Measurements from ENCODE around the gene GNG2. TPM values are rescaled to one million over a fixed set of nuclear protein-coding genes. Genes with fewer than 3 reads are reported as not detected.

The GNG2 gene
- total and polyA plus RNA-seq, 9 of the 15 experiments (the other 6 are each of a cell fraction or from before 2014, with no cell fraction given) = 0.18 TPM; not detected in 8

- TF ChIP-seq HMGXB4 (CRISPR knock-in tag; IDR thresholded peaks at IDR 0.05) (no peak), KDM4B (IDR thresholded peaks at IDR 0.05; ENCODE audit: borderline replicate concordance in 2 of 2, low read depth in 1 of 2) (no peak), CREBBP (IDR thresholded peaks at IDR 0.05; ENCODE audit: low read depth, low read length) (no peak), SIN3A (IDR thresholded peaks at IDR 0.05; ENCODE audit: borderline replicate concordance in 2 of 2, control insufficient read depth in 1 of 2, low read depth in 2 of 2, low read length in 2 of 2) (no peak), KLF6 (CRISPR knock-in tag; IDR thresholded peaks at IDR 0.05; ENCODE audit: borderline replicate concordance) (no peak), SNRNP70 (optimal IDR thresholded peaks at IDR 0.05; ENCODE audit: low read depth, low read length) (no peak), MCM3 (IDR thresholded peaks at IDR 0.05) (no peak), CHD4 (IDR thresholded peaks at IDR 0.05; ENCODE audit: insufficient read depth, insufficient replicate concordance, low read depth, low read length, poor library complexity, severe bottlenecking) (no peak)
Observed at GRCh38 chr14:51877810-51878209, 17.4 kb downstream of the GNG2 start (continued).

- no peak for DNase-seq (ENCODE audit: extremely low read depth in 1 of 4, low spot score in 3 of 4)
- Histone ChIP-seq H3K9me3 (replicated peaks; ENCODE audit: control insufficient read depth, insufficient read depth, low read depth, low read length) (no peaks in the 10 kb centered on the region), H4K20me1 (replicated peaks; ENCODE audit: control insufficient read depth, insufficient read depth, low read length) (no peaks in the 10 kb centered on the region), H3K4me3 (no peak overlapping the region), H3K4me2 (ENCODE audit: insufficient read depth, low read length) (no peak overlapping the region), H3K27ac (ENCODE audit: extremely low read depth, low read depth, low read length) (no peak overlapping the region), H3K27me3 (ENCODE audit: control insufficient read depth in 2 of 2, insufficient read depth in 2 of 2, low read length in 2 of 2) (no peaks in the 10 kb centered on the region), H2AFZ (ENCODE audit: low read depth, low read length) (no peak overlapping the region), H3K4me1 (replicated peaks in 1 of 2; ENCODE audit: control insufficient read depth in 2 of 2, insufficient read depth in 2 of 2, low read length in 2 of 2) (no peaks in the 10 kb centered on the region), H3K9me1 (ENCODE audit: control insufficient read depth, insufficient read depth, low read length) (no peaks in the 10 kb centered on the region), H3K9ac (ENCODE audit: insufficient read depth in 1 of 2, low read depth in 2 of 2, low read length in 2 of 2) (no peak overlapping the region), H3K79me2 (ENCODE audit: control insufficient read depth, insufficient read depth, low read length) (no peaks in the 10 kb centered on the region), H3K36me3 (ENCODE audit: control insufficient read depth, insufficient read depth, low read length) (no peaks in the 10 kb centered on the region)
- ChIA-PET POLR2A (interaction anchor here (0.6 kb wide), 1 partner anchor 268 kb away, joined by 4 read pairs; no protein-coding TSS in a partner anchor), CTCF (ENCODE audit: low intra/inter-chr PET ratio) (no interaction called here)
- 8% methylated on average over 1 of the region's 1 CpG for WGBS (ENCODE audit: insufficient coverage, low coverage, missing lambda C conversion rate)
- no peak for FAIRE-seq
- ATAC-seq = no peak
- in situ Hi-C loops (cut with MboI) (no loop called here), intact Hi-C loops (cut with micrococcal nuclease) (no loop called here)
- BruUV-seq (replicated peaks) = no TSS peak
- TF ChIP-seq, protein P1, sequence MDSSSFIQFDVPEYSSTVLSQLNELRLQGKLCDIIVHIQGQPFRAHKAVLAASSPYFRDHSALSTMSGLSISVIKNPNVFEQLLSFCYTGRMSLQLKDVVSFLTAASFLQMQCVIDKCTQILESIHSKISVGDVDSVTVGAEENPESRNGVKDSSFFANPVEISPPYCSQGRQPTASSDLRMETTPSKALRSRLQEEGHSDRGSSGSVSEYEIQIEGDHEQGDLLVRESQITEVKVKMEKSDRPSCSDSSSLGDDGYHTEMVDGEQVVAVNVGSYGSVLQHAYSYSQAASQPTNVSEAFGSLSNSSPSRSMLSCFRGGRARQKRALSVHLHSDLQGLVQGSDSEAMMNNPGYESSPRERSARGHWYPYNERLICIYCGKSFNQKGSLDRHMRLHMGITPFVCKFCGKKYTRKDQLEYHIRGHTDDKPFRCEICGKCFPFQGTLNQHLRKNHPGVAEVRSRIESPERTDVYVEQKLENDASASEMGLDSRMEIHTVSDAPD (CRISPR knock-in tag; IDR thresholded peaks at IDR 0.05) = no peak
- TF ChIP-seq ZBTB17 (CRISPR knock-in tag; IDR thresholded peaks at IDR 0.05) (no peak), ASH1L (IDR thresholded peaks at IDR 0.05; ENCODE audit: borderline replicate concordance, low read depth, partially characterized antibody) (no peak), HDAC8 (tag; IDR thresholded peaks at IDR 0.05) (no peak), NFYB (IDR thresholded peaks at IDR 0.05; ENCODE audit: extremely low read depth, insufficient read length) (no peak)
- TF ChIP-seq, protein P2, sequence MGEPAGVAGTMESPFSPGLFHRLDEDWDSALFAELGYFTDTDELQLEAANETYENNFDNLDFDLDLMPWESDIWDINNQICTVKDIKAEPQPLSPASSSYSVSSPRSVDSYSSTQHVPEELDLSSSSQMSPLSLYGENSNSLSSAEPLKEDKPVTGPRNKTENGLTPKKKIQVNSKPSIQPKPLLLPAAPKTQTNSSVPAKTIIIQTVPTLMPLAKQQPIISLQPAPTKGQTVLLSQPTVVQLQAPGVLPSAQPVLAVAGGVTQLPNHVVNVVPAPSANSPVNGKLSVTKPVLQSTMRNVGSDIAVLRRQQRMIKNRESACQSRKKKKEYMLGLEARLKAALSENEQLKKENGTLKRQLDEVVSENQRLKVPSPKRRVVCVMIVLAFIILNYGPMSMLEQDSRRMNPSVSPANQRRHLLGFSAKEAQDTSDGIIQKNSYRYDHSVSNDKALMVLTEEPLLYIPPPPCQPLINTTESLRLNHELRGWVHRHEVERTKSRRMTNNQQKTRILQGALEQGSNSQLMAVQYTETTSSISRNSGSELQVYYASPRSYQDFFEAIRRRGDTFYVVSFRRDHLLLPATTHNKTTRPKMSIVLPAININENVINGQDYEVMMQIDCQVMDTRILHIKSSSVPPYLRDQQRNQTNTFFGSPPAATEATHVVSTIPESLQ (CRISPR knock-in tag; IDR thresholded peaks at IDR 0.05) = no peak
Observed at GRCh38 chr14:51879170-51879569, 18.8 kb downstream of the GNG2 start.
